Activated T-helper 17 cell treated with anti-CD3 and anti-CD28 coated beads, Interleukin-2, amount 50 U/mL, for 72 hours (primary cell): ENCODE measurements around the gene GPC1. TPM values are rescaled to one million over a fixed set of nuclear protein-coding genes. Genes with fewer than 3 reads are reported as not detected.
A peak's percentile ranks its signal among the peaks of the same experiment; 100 is the strongest.

Source experiments
- ATAC-seq: fragments of 150-1000 bp; cut with Tn5 transposase; replicated peaks from 2 replicates; pipeline ENCODE4 v1.10.0; 2021; ENCODE audit warnings: mild to moderate bottlenecking, moderate library complexity
- H3K27ac Mint-ChIP-seq: one replicate; pipeline ENCODE4 v1.8.0; 2022; ENCODE audit warnings: mixed read lengths
- H3K27me3 Mint-ChIP-seq: one replicate; pipeline ENCODE4 v1.8.0; 2022; ENCODE audit warnings: mixed read lengths
- H3K36me3 Mint-ChIP-seq: one replicate; pipeline ENCODE4 v1.8.0; 2022; ENCODE audit warnings: low read depth, mild to moderate bottlenecking, mixed read lengths
- H3K4me1 Mint-ChIP-seq: one replicate; pipeline ENCODE4 v1.8.0; 2022; ENCODE audit warnings: mixed read lengths
- H3K4me3 Mint-ChIP-seq: one replicate; pipeline ENCODE4 v1.8.0; 2022; ENCODE audit warnings: mild to moderate bottlenecking, mixed read lengths
- H3K9me3 Mint-ChIP-seq: one replicate; pipeline ENCODE4 v1.8.0; 2022; ENCODE audit warnings: mixed read lengths
- total RNA-seq, 2 donors: library from RNA; stranded (reverse); gene quantifications; one replicate each; pipeline ENCODE4 v1.2.3, GENCODE V29; 2022

The GPC1 gene
- total RNA-seq, 2 donors from 2014 or later, result 4.0 to 4.6 TPM

DNA sequence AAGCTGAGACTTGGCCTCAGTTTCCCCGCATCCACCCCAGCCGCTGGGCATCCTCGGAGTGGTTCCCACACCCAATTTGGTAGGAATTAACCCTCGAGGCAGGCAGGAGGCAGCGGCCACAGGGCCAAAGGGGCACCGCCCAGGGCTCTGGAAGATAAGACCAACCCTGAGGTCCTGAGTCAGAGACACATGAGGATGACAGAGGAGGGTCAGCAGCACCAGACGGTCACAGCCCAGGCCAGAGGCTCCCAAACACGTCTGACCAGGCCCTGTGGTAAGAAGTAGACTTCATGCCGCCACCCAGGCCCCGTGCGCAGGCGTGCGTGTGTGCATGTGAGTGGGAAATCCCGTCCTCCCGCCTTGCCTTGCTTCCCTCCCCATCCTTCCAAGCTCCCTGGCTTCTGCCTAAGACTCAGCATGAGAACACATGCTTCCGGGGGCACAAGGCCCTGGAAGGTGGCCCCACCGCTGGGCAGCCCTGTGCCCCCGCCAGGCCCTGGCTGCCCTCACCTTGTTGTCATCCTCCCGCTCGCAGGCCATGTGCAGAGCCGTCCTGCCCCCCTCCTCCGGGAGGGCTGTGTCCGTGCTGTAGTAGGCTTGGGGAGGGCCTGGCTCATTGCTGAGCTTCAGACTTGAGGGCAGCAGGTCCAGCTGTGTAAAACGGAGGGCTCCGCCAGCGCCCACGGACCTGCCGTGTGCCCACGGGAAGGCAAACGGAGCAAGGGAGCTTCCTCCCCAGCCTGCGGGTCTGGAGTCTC lies 76.1 kb downstream of the GPC1 start:
- peaks cover 6% of the 10 kb centered on the region for H3K4me1 Mint-ChIP-seq
- H3K9me3 Mint-ChIP-seq, result no peaks in the 10 kb centered on the region
- H3K4me3 Mint-ChIP-seq, result no peak overlapping the region
- no peak for ATAC-seq
- peaks cover 5% of the 10 kb centered on the region for H3K36me3 Mint-ChIP-seq
- H3K27ac Mint-ChIP-seq, result no peak overlapping the region
- no peaks in the 10 kb centered on the region for H3K27me3 Mint-ChIP-seq

DNA sequence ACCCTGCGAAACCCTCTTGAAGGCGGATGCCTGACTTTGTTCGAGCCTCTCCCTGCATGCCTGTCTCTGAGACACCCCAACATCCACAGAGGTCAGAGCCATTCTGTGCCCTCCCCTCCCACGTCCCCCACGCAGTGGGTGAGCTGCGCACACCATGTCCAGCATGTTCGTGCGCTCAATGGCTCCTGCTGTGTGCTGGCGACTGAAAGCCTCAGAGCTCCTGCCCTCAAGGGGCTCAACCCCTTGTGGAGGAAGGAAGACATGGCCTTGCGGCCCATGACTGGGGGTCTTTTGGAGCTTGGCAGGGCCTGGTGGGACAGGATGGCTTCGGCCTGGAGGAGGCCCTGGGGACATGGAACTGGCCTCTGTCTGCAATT lies 76.6 kb downstream of the GPC1 start:
- Mint-ChIP-seq H3K4me1 (peaks cover 6% of the 10 kb centered on the region), H3K36me3 (peaks cover 5% of the 10 kb centered on the region), H3K27me3 (no peaks in the 10 kb centered on the region), H3K27ac (no peak overlapping the region), H3K4me3 (no peak overlapping the region), H3K9me3 (no peaks in the 10 kb centered on the region)
- ATAC-seq, result no peak

DNA sequence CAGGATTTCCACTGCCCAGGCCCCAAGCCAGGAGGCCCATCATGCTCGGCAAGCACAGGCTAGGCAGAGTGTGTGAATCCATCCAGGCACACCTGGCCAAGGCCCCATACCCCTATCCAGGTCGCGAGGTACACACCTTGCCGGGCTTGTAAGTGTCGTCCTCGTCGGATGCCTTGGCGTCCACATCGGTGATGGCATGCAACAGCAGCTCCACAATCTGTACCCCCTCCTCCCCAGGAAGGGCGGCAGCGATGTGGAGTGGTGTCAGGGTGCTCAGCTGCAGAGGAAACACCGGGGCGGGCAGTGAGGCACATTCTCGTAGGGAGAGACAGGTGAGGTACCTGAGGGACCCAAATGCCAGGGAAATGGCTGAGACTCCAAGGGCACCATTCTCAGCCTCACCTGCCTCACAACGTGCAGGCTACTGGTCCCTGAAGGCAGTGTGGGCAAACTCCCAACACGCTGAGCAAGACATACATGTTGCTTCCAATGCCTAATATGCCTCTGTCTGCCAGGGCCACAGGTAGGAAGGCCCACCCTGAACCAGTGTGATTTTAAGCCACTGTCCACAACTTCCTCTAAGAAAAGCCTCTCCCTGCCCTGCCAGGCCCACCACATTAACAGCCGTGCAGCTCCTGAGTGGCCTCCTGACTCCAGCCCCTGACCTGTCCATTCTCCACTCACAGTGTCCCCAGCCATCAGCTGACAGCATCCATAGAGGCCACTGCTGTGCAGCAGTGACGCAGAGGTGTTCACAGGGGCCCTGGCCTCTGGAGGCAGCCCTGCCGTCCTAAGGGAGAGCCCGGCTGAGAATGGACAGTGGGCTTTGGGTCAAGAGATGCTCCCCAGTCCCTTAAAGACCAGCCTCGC lies 77.4 kb downstream of the GPC1 start:
- H3K27ac Mint-ChIP-seq, result no peak overlapping the region
- H3K4me3 Mint-ChIP-seq, result no peak overlapping the region
- no peaks in the 10 kb centered on the region for H3K27me3 Mint-ChIP-seq
- H3K4me1 Mint-ChIP-seq, result peaks cover 6% of the 10 kb centered on the region
- no peaks in the 10 kb centered on the region for H3K9me3 Mint-ChIP-seq
- ATAC-seq, result no peak
- H3K36me3 Mint-ChIP-seq, result peaks cover 5% of the 10 kb centered on the region

DNA sequence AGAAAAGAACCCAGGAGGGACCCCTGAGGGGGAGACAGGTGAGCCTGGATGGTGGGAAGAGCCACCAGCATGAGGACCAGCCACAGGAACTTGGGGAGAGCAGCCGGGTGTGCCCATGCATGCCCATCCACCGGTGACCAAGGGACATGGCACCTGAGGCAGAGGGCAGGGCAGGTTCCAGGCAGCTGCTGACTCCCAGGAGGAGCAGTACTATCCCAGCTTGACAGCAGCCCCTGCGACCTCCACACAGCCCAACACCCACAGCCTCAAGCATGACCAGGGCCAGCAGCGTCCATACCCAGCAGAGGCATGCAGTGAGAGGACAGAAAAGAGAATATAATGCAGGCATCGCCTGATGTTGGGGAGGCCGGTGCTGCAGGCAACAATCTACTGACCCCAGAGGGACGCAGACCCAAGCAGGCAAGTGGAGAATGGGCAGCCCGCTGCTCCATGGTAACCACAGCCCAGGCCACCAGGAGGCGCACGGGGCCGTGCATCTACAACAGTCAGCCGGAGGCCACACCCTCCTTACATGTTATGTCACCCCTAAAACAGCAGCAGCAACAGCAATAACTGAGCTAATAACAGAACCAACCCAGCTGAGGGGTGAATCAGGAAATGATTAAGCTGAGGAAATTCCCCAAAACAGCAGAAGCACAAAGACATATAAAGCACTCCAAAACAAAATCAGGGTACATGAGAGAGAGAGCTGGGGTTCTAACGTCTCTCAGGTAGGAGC lies 78.3 kb downstream of the GPC1 start:
- Mint-ChIP-seq H3K27me3 (no peaks in the 10 kb centered on the region), H3K36me3 (peaks cover 4% of the 10 kb centered on the region), H3K9me3 (no peaks in the 10 kb centered on the region), H3K4me3 (peak overlapping the region; percentile 59), H3K4me1 (peaks cover 6% of the 10 kb centered on the region), H3K27ac (peak overlapping the region; percentile 86)
- ATAC-seq, result peak; percentile 99

DNA sequence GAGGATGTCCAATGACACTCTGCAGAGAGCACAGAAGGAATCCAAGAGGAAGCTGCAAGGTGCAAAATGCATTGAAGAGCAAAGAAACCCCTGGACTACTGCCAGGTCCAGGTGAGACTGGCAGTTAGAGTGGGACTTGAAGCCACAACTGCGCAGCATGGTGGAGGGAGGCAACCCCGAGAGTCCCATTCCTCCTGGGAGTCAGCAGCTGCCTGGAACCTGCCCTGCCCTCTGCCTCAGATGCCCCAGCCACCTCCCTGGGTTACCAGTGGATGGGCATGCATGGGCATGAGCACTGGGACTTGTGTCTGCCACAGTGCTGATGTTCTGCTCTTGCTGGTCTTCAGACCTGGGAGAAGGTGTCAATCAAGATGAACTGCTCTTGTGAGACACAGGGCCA lies 79.2 kb downstream of the GPC1 start:
- Mint-ChIP-seq H3K4me1 (peaks cover 6% of the 10 kb centered on the region), H3K9me3 (no peaks in the 10 kb centered on the region), H3K27ac (peak overlapping the region; percentile 86), H3K4me3 (peak overlapping the region; percentile 59), H3K27me3 (no peaks in the 10 kb centered on the region), H3K36me3 (no peaks in the 10 kb centered on the region)
- no peak for ATAC-seq

DNA sequence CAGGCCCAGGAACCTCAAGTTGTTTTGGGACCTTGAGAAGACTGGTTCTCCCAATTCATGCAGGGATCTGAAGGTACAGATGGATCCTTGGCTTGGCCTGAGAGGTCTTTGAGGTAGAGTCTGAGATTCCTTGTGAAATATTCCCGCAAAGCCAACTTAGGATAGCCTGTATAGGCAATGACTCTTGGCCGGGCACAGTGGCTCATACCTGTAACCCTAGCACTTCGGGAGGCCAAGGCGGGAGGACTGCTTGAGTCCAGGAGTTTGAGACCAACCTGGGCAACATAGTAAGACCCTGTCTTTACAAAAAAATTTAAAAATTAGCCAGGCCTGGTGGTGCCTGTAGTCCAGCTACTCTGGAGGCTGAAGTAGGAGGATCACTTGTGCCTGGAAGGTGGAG lies 81.9 kb downstream of the GPC1 start:
- Mint-ChIP-seq H3K4me3 (no peak overlapping the region), H3K9me3 (no peaks in the 10 kb centered on the region), H3K27ac (no peak overlapping the region), H3K4me1 (peaks cover 13% of the 10 kb centered on the region), H3K36me3 (peaks cover 3% of the 10 kb centered on the region), H3K27me3 (no peaks in the 10 kb centered on the region)
- ATAC-seq, result no peak

Other genes with a start within 250 kb of the GPC1 start
- 10 to 100 TPM; 14.5 to 28.8 TPM for gene ANKMY1, start 122.3 kb downstream of the GPC1 start, total RNA-seq
- gene DUSP28, start 124.7 kb downstream of the GPC1 start, total RNA-seq, result 1 to 10 TPM; 3.6 to 8.3 TPM
- gene RNPEPL1, start 132.8 kb downstream of the GPC1 start, total RNA-seq, result 10 to 100 TPM; 27.2 to 52.7 TPM
- gene CAPN10, start 151.1 kb downstream of the GPC1 start, total RNA-seq, result 10 to 100 TPM; 28.6 to 42.3 TPM
- gene GPR35, start 189.8 kb downstream of the GPC1 start, total RNA-seq, result 1 to 10 TPM; 2.0 to 4.4 TPM
- gene AQP12B, start 247.2 kb downstream of the GPC1 start, total RNA-seq, result not detected